HG02642 (cell line): ENCODE results near the gene RTKN.

Experiments
- ATAC-seq: cut with Tn5 transposase; IDR thresholded peaks from one replicate; pipeline ENCODE4 v1.9.1; 2021; ENCODE audit warnings: mild to moderate bottlenecking; ENCODE audit not compliant: unreplicated experiment, poor library complexity

The RTKN gene

DNA sequence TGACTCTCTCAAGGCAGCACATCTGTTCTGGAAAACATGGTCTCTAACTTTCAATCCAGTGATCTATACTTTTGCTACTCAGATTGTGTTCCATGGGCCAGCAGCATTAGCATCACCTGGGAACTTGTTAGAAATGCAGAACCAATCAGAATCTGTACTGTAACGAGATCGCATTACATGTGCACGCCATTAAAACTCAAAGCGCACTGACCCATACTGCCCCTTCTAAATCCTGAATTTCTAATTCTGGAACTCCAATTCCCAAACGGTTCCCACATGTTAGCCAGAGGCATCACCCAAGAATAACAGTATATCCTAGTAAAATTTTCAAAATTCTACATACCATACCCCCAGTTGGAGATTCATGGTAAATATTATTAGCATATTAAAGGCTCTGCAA lies 51.1 kb downstream of the RTKN start:
- no peak for ATAC-seq

DNA sequence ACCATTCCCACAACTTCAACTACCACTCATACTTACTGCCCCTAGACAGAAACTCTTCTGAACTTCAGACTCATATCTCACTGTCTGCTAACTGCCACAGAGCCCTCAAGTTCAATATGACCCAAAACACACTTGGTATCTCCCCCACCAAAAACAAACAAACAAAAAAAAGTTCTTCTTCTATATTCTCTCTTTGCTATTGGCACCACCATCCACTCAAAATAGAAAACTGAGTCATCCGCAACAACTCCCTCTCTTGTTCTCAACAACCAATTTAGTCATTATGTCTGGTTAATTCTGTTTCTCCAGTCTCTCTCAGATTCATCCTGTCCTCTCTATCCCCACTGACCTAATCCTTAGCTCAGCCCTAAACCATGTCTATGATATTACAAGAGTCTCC lies 54.4 kb downstream of the RTKN start:
- no peak for ATAC-seq

DNA sequence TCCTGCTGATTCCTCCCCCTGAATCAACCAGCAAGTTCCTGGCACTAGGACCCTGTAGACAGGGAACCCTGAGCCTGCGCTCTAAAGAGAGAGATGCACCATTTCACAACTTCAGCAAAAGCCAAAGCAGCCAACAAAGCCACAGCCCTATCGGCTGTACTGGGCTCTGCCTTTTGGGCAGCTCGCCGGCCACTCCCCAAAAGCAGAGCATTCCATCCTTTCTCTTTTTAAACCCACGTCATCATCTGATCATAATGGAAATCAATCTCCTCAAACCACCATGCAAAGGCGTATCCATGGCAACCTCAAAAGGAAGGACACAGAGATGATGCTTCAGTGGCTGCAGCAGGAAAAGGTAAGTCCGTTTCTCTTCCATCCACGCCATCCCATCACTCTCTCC lies 56.3 kb downstream of the RTKN start:
- ATAC-seq: no peak

DNA sequence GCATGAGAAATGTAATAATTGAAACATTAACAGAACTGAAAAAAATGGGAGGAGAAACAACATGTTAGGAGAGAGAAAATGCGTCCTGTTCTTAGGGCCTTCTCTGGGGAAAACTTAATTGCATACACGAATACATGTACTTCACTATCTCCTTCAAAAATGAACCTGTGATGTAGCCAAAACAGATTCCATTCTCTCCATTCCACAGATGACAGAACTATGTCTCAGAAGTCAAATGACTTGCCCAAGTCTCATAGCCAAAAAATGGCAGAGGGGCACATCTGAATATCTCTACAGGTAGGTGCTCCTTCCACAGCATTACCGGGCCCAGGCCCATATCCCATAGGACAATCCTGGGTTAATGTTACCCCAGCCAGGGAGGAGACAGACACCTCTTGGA lies 57.7 kb downstream of the RTKN start:
- no peak for ATAC-seq

DNA sequence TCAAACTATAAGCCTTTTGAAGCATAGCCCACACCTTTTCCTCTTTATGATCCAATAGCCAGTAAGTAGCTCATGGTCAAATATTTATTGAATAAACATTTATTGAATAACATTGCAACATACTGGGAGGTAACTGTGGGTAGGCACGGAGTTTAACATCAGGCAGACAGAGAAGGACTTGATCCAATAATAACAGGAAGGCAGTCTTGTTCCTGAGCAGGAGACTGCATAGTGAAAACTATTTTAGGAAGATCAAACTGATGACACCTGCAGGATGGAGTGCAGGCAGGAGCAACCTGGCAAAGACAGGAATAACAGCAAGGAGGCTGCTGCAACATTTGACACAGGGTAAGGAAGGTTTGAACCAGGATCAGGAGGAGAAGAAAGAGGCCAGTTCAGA lies 58.5 kb downstream of the RTKN start:
- ATAC-seq: no peak

DNA sequence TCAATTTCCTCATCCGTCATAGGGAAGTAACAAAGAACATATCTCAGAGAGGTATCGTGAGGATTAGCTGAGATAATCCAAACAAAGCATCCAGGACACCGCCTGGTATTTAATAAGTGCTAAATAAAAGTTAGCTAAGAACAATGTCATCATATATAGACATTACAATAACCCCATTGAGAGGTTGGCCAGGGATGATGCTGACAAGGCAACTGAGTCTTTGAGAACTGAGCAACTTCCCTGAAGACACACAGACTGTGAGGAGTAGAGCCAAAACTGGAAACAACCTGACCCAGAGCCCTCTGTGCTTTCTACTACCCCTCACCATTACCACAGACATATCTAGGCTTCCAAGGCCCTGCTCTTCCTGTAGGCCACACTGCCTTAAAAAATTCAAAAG lies 60.0 kb downstream of the RTKN start:
- ATAC-seq: no peak

DNA sequence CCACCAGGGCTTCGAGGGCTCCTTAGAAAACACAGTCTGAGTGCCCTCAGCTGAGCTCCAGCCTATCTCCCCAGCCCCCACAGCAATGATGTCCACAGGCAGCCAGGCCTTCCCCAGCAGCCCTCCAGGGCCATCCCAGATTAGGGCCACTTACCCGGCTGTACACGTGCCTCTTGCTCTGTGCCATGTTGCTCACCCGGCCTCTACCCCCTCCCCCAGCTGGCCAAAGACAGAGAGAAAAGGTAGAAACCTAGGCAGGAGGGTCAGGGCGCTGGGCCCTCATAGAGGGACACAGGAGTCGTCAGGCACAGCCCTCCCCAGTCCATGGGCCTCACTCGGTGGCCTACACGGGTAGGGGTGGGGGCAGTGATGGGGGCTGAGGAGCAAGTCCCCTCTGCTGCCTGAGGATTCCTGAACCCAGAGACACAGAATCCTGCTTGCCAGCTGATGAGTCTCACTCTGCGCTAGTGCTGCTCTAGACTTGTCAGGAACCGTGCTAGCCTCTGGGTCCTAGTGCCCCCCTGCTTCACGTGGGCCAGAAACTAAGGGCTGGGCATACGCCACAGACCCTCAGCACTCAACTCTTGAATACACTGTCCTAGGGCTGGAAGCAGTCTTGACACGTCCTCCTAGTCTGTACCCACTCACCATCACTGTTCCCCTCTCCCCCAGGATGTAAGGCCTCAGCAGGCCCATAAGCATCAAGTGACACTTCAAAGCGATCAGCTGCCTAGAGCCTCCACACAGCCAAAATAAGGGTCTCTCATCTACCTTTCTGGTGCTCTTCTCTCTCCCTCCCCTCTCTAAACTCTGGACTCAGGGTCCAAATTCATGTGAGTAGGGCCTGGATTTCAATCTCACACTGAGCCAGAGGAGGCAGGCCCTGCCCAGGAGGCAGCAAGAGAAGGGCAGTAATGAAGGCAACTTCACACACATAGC lies 61.6 kb downstream of the RTKN start, which contains the start of gene DCTN1:
Gene DCTN1 (minus strand): TSS at position 461 of the 939 bp plus-strand sequence. CDS start 274 bp downstream, at position 187.
- no peak for ATAC-seq

DNA sequence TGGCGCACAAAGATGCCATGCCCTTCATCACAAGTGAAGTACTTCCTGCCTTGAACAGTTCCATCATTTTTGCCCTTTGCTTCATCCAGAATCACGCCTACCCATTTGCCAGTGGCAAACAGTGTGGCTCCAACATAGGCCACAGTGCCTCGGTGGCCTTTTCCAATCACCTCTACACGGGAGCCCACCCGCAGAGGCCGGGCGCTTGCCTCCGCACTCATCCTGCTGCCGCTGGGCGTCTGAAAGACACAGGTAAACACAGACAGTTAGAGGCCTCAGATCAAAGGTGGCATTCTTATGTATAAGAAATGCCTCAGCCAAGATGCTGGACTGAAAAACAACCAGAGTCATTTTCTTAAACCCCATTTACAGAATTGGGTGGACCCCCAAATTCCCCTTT lies 63.7 kb downstream of the RTKN start:
- ATAC-seq: no peak

DNA sequence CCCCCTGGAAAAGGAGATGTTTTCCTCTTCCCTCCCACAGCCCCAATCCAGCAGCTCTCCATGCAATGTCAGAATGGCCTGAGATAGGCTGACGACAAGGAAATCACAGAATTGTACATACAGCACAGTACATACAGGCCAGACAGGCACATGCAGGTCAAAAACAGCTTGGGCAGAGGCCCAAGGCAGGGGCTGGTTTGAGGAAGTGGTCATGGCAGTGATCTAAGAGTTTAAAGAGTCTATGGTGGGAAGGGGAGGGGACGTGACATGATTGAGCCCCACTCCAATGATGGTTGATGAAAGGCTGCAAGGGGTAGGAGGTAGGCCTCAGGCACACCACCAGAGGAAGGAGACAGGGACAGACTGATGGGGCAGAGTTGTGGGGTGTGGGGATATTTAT lies 65.9 kb downstream of the RTKN start:
- no peak for ATAC-seq
